Heart right ventricle (tissue), 16 donors: ENCODE data around the gene DNAJC11. TPM values are rescaled to one million over a fixed set of nuclear protein-coding genes. Genes with fewer than 3 reads are reported as not detected.

Source experiments
- ATAC-seq, 8 donors: fragments of 200-7000 bp; cut with Tn5 transposase; one replicate each; pipeline ENCODE4 v1.9.1; 2020; ENCODE audit warnings: mild to moderate bottlenecking in 8 of 8, moderate library complexity in 8 of 8, moderate number of reproducible peaks in 1 of 8
- DNase-seq, 2 donors: peaks; one replicate each; pipeline ENCODE4 v3.0.0-alpha.2; 2020
- H3K27ac ChIP-seq, 10 donors: fragments of 200-600 bp; sonication (generic) in 2 of 10; one replicate each; pipeline versions ENCODE4 v1.5.0 to v1.8.0; 2020 to 2022; ENCODE audit warnings: mild to moderate bottlenecking in 3 of 10
- H3K27me3 ChIP-seq, 7 donors: fragments of 200-600 bp; one replicate each; pipeline ENCODE4 v1.8.0; 2021 to 2022; ENCODE audit warnings: mild to moderate bottlenecking in 2 of 7
- H3K36me3 ChIP-seq, 9 donors: fragments of 200-600 bp; sonication (generic) in 1 of 9; one replicate each; pipeline versions ENCODE4 v1.5.0 to v1.8.0; 2020 to 2022; ENCODE audit warnings: mild to moderate bottlenecking in 2 of 9
- H3K4me1 ChIP-seq, 9 donors: fragments of 200-600 bp; sonication (generic) in 1 of 9; one replicate each; pipeline versions ENCODE4 v1.5.0 to v1.8.0; 2020 to 2022; ENCODE audit warnings: mild to moderate bottlenecking in 4 of 9
- H3K4me3 ChIP-seq, 10 donors: fragments of 200-600 bp; sonication (generic) in 2 of 10; one replicate each; pipeline versions ENCODE4 v1.5.0 to v1.8.0; 2020 to 2022; ENCODE audit warnings: mild to moderate bottlenecking in 7 of 10, moderate library complexity in 2 of 10
- H3K9me3 ChIP-seq, 11 donors: fragments of 200-600 bp in 10 of 11; sonication (generic) in 2 of 11; one replicate each; pipeline versions ENCODE4 v1.5.0 to v1.8.0; 2013 to 2022; ENCODE audit warnings: mild to moderate bottlenecking in 2 of 11, control low read depth in 1 of 11, moderate library complexity in 1 of 11
- WGBS, 2 donors: extraction: QIAGEN DNeasy Blood & Tissue Kit; methylation state at CpG; one replicate each; pipeline ENCODE4 v1.1.7; 2013; ENCODE audit warnings: inconsistent platforms in 1 of 2; 5-methylcytosine and 5-hydroxymethylcytosine counted together
- intact Hi-C, 10 donors: fragments of 100-400 bp; cut with DNase I; formaldehyde crosslinking; loops; one replicate each; pipeline versions ENCODE4 v1.11.1 to v1.14.2; 2022
- polyA plus RNA-seq, 2 donors: library from polyadenylated mRNA; stranded (reverse); fragments of 200-250 nt; gene quantifications; one replicate each; pipeline ENCODE4 v1.2.3, GENCODE V29; 2013
- total RNA-seq, 10 donors: library from RNA; stranded (reverse); fragmentation: NEBNext Ultra II Directional in 3 of 10; extraction: Animal tissue kit (Norgen Biotek cat#: 25700) in 3 of 10; gene quantifications; one replicate each; pipeline versions ENCODE4 v1.2.1 to v1.2.4, GENCODE V29; 2021 to 2023
- TF ChIP-seq, protein P1 (sequence below), 9 donors: fragments of 200-600 bp; sonication (generic) in 2 of 9; IDR thresholded peaks; one replicate each; pipeline versions ENCODE4 v1.5.0 to v1.8.0; 2021 to 2022; ENCODE audit warnings: antibody characterized with exemption in 9 of 9, mild to moderate bottlenecking in 5 of 9, moderate library complexity in 1 of 9
- donor health status: Arrhythmogenic right ventricular cardiomyopathy.
- donor health status: ischemic (EF 13 %, LVEDD 7.1; RV severe dilation, severe dysfunction).
- donor health status: healthy with polysubstance abuse.
- donor health status: DM: no; HTN: yes; CAD: no.
- donor health status: DM: no; HTN: no; CAD: no.
- donor health status: ischemic (EF 25% LVEDD 6.9; RV normal size, moderate dysfunction).
- donor health status: ischemic (EF 25% LVEDD 5.7; RV mildly dilated, moderate dysfunction).
- donor health status: healthy.
- donor health status: DM: yes; HTN: yes; CAD: no.
- donor health status: Ischemic cardiomyopathy.
- donor health status: ischemic (EF 35%, LVEDD 5.7; RV mildly dilated, moderate dysfunction).
- donor health status: nonischemic (EF 11% LVEDD 7.7; RV severe dilation, severe dysfunction).
- donor health status: DM: yes; HTN: yes; CAD: no.
- donor health status: PGD.
- donor health status: ischemic (EF 29% LVEDD 5.4; RV normal size, mild dysfunction).
- donor health status: nonischemic (EF 23%, LVEDD 6.1; RV moderate dilation, normal function).

The DNAJC11 gene
- total and polyA plus RNA-seq, 12 donors: 31.2 to 80.6 (median 71.9) TPM

DNA sequence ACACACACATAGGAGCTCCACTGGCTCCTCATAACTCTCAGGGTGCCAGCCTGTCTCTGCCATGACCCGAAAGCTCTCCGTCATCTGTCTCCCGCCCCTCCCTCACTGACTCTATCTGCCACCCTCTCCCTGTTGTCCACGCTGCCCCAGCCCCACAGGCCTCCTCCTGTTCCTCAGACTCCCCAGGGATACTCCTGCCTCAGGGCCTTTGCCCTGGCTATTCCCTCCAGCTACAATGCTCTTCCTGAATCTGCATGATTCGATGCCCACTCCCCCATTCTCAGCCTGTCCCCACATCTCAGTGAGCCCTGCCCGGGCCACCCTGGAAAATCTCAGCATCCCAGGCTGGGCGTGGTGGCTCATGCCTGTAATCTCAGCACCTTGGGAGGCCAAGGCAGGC, 24.6 kb upstream of the DNAJC11 start:
- Histone ChIP-seq H3K4me1 (peaks cover 0 to 14% (median 0%) of the 10 kb centered on the region in 9 donors), H3K27me3 (no peaks in the 10 kb centered on the region), H3K4me3 (no peak overlapping the region), H3K9me3 (no peaks in the 10 kb centered on the region), H3K36me3 (no peaks in the 10 kb centered on the region), H3K27ac (no peak overlapping the region)
- DNase-seq (no peak), ATAC-seq (no peak)
- WGBS, 2 donors: 89 to 93% methylated on average over 7 of the region's 7 CpGs
- intact Hi-C loops: loop anchor here in 8 of 10 donors (5.0 to 10.0 kb wide), 11 partner anchors 59 to 921 kb away; partner anchors contain the start of gene CAMTA1 (in 1 of the 8)
- TF ChIP-seq, protein P1, sequence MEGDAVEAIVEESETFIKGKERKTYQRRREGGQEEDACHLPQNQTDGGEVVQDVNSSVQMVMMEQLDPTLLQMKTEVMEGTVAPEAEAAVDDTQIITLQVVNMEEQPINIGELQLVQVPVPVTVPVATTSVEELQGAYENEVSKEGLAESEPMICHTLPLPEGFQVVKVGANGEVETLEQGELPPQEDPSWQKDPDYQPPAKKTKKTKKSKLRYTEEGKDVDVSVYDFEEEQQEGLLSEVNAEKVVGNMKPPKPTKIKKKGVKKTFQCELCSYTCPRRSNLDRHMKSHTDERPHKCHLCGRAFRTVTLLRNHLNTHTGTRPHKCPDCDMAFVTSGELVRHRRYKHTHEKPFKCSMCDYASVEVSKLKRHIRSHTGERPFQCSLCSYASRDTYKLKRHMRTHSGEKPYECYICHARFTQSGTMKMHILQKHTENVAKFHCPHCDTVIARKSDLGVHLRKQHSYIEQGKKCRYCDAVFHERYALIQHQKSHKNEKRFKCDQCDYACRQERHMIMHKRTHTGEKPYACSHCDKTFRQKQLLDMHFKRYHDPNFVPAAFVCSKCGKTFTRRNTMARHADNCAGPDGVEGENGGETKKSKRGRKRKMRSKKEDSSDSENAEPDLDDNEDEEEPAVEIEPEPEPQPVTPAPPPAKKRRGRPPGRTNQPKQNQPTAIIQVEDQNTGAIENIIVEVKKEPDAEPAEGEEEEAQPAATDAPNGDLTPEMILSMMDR (IDR thresholded peaks at IDR 0.05): no peak

DNA sequence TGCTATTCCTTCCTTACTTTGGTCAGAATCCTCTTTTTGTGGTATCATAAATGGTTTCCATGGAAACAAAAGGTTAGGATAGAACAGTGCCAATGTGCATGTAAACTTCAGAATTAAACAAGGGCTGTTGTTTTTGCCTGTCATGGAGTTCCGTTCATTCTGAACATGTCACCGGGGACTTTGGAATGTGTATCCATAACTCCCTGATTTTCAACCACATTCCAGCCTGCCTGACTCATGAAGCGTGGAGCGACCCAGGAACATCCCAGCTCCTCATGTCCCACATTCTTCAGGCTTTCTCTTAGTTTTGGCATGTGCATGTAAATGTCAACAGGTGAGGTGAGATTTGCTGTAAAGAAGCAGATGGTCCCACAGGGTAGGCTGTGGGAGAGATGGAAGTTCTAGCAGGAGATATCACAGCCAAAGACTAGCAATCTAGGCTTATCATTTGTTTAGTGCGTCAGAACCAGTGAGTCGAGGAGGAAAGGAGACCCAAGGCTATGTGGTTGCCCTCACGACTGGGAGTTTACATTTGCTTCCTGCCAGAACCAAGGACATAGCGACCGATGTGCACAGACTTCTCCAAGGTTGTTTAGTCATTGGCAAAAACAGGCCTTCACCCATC, 23.0 kb upstream of the DNAJC11 start:
- H3K27ac ChIP-seq: no peak overlapping the region
- H3K4me3 ChIP-seq: no peak overlapping the region
- WGBS, 2 donors: 61 to 77% methylated on average over 9 of the region's 9 CpGs
- peaks cover 0 to 10% (median 0%) of the 10 kb centered on the region in 9 donors for H3K4me1 ChIP-seq
- intact Hi-C loops: loop anchor here (5.0 to 10.0 kb wide), 13 partner anchors 60 to 923 kb away; partner anchors contain the start of gene CAMTA1 (in 1 of the 10)
- ATAC-seq: no peak
- TF ChIP-seq, protein P1 (IDR thresholded peaks at IDR 0.05): no peak
- no peak for DNase-seq
- no peaks in the 10 kb centered on the region for H3K36me3 ChIP-seq
- no peaks in the 10 kb centered on the region for H3K9me3 ChIP-seq
- no peaks in the 10 kb centered on the region for H3K27me3 ChIP-seq

DNA sequence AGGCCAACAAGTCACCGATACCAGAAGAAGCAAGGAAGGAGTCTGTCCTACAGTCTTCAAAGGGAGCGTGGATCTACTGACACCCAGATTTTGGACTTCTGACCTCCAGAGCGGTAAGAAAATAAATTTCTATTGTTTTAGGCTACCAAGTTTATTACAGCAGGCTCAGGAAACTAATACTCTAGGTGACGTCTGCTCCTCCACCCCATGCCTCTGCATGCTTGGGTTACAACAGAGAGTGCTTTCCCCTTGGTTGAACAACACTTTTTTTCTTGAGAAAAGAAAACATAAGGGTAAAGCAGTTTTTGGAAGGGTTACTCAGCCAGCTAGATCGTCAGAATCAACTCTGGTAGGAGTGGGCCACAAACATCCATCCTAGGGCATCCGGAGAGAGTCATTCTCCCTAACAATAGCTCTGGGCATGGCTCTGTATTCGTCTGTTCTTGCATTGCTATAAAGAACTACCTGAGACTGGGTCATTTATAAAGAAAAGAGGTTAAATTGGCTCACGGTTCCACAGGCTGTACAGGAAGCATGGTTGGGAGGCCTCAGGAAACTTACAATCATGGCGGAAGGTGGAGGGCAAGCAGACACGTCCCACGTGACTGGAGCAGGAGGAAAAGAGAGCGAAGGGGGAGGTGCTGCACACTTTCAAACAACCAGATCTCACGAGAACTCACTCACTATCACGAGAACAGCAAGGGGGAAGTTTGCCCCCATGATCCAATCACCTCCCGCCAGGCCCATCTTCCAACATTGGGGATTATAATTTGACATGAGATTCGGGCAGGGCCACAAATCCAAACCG, 22.2 kb upstream of the DNAJC11 start:
- ATAC-seq: no peak
- DNase-seq: no peak
- Histone ChIP-seq H3K4me1 (peaks cover 0 to 10% (median 0%) of the 10 kb centered on the region in 9 donors), H3K4me3 (no peak overlapping the region), H3K27me3 (peaks cover 0 to 5% (median 0%) of the 10 kb centered on the region in 7 donors), H3K27ac (no peak overlapping the region), H3K36me3 (no peaks in the 10 kb centered on the region), H3K9me3 (no peaks in the 10 kb centered on the region)
- intact Hi-C loops: loop anchor here (5.0 to 10.0 kb wide), 13 partner anchors 61 to 923 kb away; partner anchors contain the start of gene CAMTA1 (in 1 of the 10)
- TF ChIP-seq, protein P1 (IDR thresholded peaks at IDR 0.05): no peak
- 68% methylated on average over 17 of the region's 17 CpGs for WGBS, 2 donors

DNA sequence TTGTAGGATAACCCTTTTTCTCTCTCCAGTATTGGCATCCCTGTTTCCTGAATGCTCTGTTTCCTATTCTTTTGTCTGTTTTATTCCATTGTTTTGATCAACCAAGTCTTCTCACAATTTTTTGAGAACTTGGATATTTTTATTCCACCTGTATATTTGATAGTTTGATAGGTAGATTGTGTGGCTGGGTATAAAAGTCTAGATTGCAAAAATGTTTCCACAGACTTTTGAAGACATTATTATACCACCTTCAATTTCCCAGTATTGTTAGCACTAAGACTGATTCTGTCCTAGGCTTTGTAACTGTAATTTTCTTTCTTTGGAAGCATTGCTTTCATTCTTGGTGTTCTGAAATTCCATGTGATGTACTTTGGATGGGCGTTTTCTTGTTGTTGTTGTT, 9.6 kb upstream of the DNAJC11 start:
- Histone ChIP-seq H3K4me3 (no peak overlapping the region), H3K27ac (no peak overlapping the region), H3K4me1 (no peaks in the 10 kb centered on the region), H3K27me3 (peaks cover 0 to 5% (median 0%) of the 10 kb centered on the region in 7 donors), H3K36me3 (no peaks in the 10 kb centered on the region), H3K9me3 (peaks cover 0 to 14% (median 5%) of the 10 kb centered on the region in 11 donors)
- intact Hi-C loops: no loop called here
- ATAC-seq (no peak), DNase-seq (no peak)
- 78 to 83% methylated on average over 1 of the region's 1 CpG for WGBS, 2 donors
- TF ChIP-seq, protein P1 (IDR thresholded peaks at IDR 0.05): no peak
